DND-41 (cell line): ENCODE data around the gene ANO2.

Experiments
- ATAC-seq: fragments of 200-7000 bp; cut with Tn5 transposase; 3 replicates; pipeline ENCODE4 v1.9.1; 2021; ENCODE audit warnings: low read depth; ENCODE audit not compliant: insufficient read depth
- DNase-seq: peaks from one replicate; pipeline ENCODE4 v3.0.0-alpha.2; 2020
- H2AFZ ChIP-seq: 2 replicates; pipeline ENCODE4 v1.6.0; 2012; ENCODE audit warnings: low read depth, low read length
- H3K27ac ChIP-seq: 2 replicates; pipeline ENCODE4 v1.5.1; 2012; ENCODE audit warnings: low read length, inconsistent platforms
- H3K27me3 ChIP-seq: fragments of 200-600 bp; sonication (generic); 2 replicates; pipeline ENCODE4 v1.6.0; 2012; ENCODE audit warnings: low read length, mild to moderate bottlenecking, inconsistent platforms; ENCODE audit not compliant: insufficient read depth, poor library complexity
- H3K36me3 ChIP-seq: 2 replicates; pipeline ENCODE4 v1.5.1; 2012; ENCODE audit warnings: low read length, inconsistent platforms; ENCODE audit not compliant: insufficient read depth
- H3K4me1 ChIP-seq: 2 replicates; pipeline ENCODE4 v1.5.1; 2012; ENCODE audit warnings: mild to moderate bottlenecking, low read length; ENCODE audit not compliant: insufficient read depth
- H3K4me2 ChIP-seq: 2 replicates; pipeline ENCODE4 v1.6.0; 2012; ENCODE audit warnings: mild to moderate bottlenecking, moderate library complexity, low read length, inconsistent platforms; ENCODE audit not compliant: insufficient read depth
- H3K4me3 ChIP-seq, 2 experiments: fragments of 200-600 bp in 1 of 2; shearing (Covaris generic) in 1 of 2; 2 replicates each; pipeline ENCODE4 v1.5.1; 2012 to 2016; ENCODE audit warnings: inconsistent platforms in 2 of 2, low read length in 2 of 2, mild to moderate bottlenecking in 2 of 2, low read depth in 1 of 2, moderate library complexity in 1 of 2
- H3K79me2 ChIP-seq: 2 replicates; pipeline ENCODE4 v1.6.0; 2012; ENCODE audit warnings: low read length, inconsistent platforms; ENCODE audit not compliant: insufficient read depth
- H3K9ac ChIP-seq: 2 replicates; pipeline ENCODE4 v1.6.0; 2012; ENCODE audit warnings: low read depth, mild to moderate bottlenecking, inconsistent platforms, low read length, moderate library complexity
- H3K9me3 ChIP-seq: 2 replicates; pipeline ENCODE4 v1.5.1; 2012; ENCODE audit warnings: low read length, moderate library complexity, mild to moderate bottlenecking, inconsistent platforms; ENCODE audit not compliant: insufficient read depth, severe bottlenecking
- H4K20me1 ChIP-seq: 2 replicates; pipeline ENCODE4 v1.6.0; 2012; ENCODE audit warnings: low read length; ENCODE audit not compliant: insufficient read depth
- CTCF ChIP-seq: IDR thresholded peaks from 2 replicates; pipeline ENCODE4 v1.5.1; 2012; ENCODE audit warnings: borderline replicate concordance, low read length, moderate library complexity, mild to moderate bottlenecking; ENCODE audit not compliant: poor library complexity, severe bottlenecking; ENCODE audit errors: extremely low read depth
- EZH2 ChIP-seq: IDR thresholded peaks from 3 replicates; pipeline ENCODE4 v1.6.1; 2012; ENCODE audit warnings: borderline replicate concordance, low read depth, mild to moderate bottlenecking, moderate library complexity, low read length, inconsistent platforms; ENCODE audit not compliant: severe bottlenecking

Gene ANO2

DNA sequence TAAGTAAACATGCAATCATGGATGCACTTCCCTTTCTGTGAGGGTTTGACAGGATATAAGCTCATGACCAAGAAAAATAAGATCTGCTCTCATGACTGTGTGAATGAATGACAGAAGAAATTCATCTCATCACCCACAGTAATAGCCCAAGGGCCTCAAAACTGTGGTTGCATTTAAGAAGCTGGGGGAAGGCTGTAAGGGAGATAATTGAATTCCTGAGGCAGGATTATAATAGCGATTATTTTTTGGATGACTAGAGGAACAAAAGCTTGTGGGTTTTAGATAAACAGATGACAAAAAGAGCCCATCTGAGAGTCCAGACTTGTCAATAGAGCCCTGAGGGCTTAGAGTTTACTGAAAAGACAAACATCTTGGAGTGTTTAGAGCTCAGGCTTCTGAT, 352.0 kb downstream of the ANO2 start:
- TF ChIP-seq EZH2 = no peak
- no peak for TF ChIP-seq CTCF
- Histone ChIP-seq H3K4me1 (no peaks in the 10 kb centered on the region), H3K79me2 (no peaks in the 10 kb centered on the region), H2AFZ (no peak overlapping the region), H3K27me3 (peaks cover 6% of the 10 kb centered on the region), H3K4me3 (no peak overlapping the region), H3K9ac (no peak overlapping the region), H3K4me2 (no peak overlapping the region), H3K36me3 (no peaks in the 10 kb centered on the region), H3K9me3 (no peaks in the 10 kb centered on the region), H3K27ac (no peak overlapping the region), H4K20me1 (no peaks in the 10 kb centered on the region)
- no peak for ATAC-seq
- no peak for DNase-seq

GRCh38 chr12:5592310-5592709, 352.7 kb downstream of the ANO2 start:
- Histone ChIP-seq H3K9ac (no peak overlapping the region), H3K36me3 (no peaks in the 10 kb centered on the region)

GRCh38 chr12:5590316-5590715, 354.7 kb downstream of the ANO2 start:
- Histone ChIP-seq H3K4me3 (no peak overlapping the region), H3K27me3 (peaks cover under 1% of the 10 kb centered on the region), H3K79me2 (no peaks in the 10 kb centered on the region), H3K9ac (no peak overlapping the region), H4K20me1 (no peaks in the 10 kb centered on the region), H3K36me3 (no peaks in the 10 kb centered on the region), H3K27ac (no peak overlapping the region), H3K9me3 (no peaks in the 10 kb centered on the region), H3K4me2 (no peak overlapping the region), H3K4me1 (no peaks in the 10 kb centered on the region), H2AFZ (no peak overlapping the region)
- no peak for ATAC-seq
- DNase-seq = no peak
- TF ChIP-seq EZH2 (no peak), CTCF (no peak)

More at GRCh38 chr12:5592310-5592709, 352.7 kb downstream of the ANO2 start:
- TF ChIP-seq EZH2 = no peak
- no peak for TF ChIP-seq CTCF
- ATAC-seq (no peak), DNase-seq (no peak)
- no peaks in the 10 kb centered on the region for H3K9me3 ChIP-seq
- H4K20me1 ChIP-seq = no peaks in the 10 kb centered on the region
- H3K4me3 ChIP-seq = no peak overlapping the region
- H3K27ac ChIP-seq = no peak overlapping the region
- H3K4me1 ChIP-seq = no peaks in the 10 kb centered on the region
- H3K4me2 ChIP-seq = no peak overlapping the region
- peaks cover 4% of the 10 kb centered on the region for H3K27me3 ChIP-seq
- no peaks in the 10 kb centered on the region for H3K79me2 ChIP-seq
- no peak overlapping the region for H2AFZ ChIP-seq

DNA sequence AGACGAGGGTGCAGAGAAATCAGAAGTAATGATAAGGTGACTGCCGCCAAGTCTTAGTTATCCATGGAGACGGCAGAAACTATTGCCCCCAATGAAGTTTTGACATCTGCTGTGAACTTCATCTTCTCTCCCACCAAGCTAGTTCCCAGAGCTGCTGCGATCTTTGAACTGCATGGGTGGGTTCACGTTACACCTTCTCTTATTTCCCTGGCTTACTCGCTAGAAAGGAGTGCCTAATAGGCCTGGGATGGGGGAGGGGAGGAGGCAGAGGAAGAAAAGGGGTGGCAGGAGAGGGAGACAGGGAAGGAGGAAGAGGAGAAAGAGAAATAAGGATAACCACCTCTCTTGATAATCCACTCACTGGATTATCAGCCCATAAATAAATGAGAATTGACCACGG, 356.0 kb downstream of the ANO2 start:
- DNase-seq (no peak), ATAC-seq (no peak)
- Histone ChIP-seq H3K4me3 (no peak overlapping the region), H3K79me2 (no peaks in the 10 kb centered on the region), H3K9me3 (no peaks in the 10 kb centered on the region), H3K27me3 (no peaks in the 10 kb centered on the region), H3K4me1 (no peaks in the 10 kb centered on the region), H3K9ac (no peak overlapping the region), H3K27ac (no peak overlapping the region), H2AFZ (no peak overlapping the region), H4K20me1 (no peaks in the 10 kb centered on the region), H3K36me3 (no peaks in the 10 kb centered on the region), H3K4me2 (no peak overlapping the region)
- TF ChIP-seq EZH2 = no peak
- no peak for TF ChIP-seq CTCF
